ENCODE results near the gene PPHLN1.
"Not testable (repeated sequence)": the region's sequence is repeated elsewhere in the genome, so short reads cannot be mapped to it uniquely, and the experiment has no call there.

Gene PPHLN1

DNA sequence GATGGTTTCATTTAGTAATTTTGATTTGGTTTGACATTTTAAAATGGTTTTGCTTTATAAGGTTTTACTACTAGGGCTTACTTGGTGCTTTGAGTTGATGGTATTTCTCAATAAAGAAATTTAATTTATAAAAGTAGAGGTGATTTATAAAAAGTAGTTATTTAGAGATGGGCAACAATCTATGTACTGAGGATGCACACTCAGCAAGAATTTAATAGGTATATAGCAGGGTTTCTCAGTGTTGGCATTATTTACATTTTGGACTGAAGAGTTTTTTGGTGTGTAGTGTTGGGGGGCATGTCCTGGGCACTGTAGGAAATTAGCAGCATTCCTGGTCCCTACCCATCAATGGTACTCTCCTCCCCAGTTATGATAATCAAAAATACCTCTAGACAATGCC, 47.7 kb downstream of the PPHLN1 start:
- no peak for DNase-seq

DNA sequence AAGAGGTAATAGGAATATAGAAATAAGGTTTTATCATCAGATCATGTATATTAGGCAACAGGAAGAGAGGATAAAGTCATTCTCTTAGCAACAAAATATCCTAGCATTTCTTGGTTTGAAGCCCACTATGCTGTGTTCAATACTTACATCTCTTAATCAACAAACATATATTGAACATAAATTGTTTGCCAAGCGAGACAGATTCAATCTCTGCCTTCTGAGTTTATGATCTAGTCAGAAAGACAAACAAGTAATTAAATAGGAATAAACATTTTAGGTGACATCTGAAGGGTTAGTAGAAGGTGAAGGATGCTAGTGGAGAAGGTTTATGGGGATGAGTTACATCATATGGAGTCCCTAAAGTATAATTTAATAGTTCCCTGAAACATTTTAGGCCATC, 54.8 kb downstream of the PPHLN1 start:
- DNase-seq: no peak

DNA sequence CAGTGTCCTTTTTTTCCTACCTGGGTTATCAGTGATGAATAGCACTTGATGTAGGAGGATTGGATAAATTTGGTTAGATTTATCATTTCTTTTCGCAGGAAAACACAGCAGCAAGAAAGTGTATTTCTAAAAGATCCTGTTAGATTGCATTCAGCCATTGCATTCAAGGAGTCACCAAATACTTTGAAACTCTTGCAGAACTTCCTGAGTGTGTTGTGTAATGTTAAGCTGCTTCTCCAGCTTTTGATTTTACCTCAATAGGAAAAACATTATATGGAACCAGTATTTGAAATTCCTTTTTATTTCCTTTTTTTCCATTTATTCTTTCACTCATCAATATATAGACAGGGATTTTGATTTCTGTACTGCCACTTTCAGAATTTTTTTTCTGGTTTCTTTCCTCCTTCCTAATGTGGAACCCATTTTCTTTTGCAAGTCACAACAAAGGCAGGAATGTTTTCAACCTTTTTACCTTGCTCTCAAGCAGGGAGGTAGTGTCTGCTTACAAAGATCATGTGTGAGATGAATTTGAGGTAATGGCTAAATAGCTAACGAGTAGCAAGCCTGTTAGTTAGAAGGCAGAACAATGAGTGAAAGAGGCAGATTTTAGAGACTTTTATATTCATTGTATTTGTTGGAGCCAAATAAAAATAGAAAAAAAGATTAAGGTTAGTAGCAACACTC, 56.2 kb downstream of the PPHLN1 start:
- DNase-seq: no peak

DNA sequence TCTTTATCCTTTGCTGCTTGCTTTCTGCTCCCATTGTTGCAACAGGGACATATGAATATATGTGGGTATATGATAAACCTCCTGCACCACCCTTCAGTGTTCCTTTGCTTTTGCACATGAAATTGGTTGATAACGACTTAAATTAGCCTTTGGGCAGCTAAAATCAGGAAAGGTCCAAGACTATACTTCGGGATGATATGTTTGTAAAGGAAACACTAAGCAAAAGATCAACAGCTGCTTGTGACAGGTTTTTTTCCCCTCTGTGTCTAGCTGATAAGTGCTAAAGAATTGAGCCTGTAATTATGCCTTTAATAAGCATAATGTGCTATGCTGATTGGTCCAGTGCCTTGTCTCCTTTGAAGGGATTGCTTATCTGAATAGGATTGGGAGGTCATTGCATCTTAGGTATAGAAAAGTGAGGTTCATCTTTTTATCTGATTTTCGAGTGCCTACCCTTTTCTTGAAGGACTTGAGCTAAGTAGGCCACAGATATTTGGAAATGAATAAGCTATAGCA, 59.4 kb downstream of the PPHLN1 start:
- no peak for DNase-seq

DNA sequence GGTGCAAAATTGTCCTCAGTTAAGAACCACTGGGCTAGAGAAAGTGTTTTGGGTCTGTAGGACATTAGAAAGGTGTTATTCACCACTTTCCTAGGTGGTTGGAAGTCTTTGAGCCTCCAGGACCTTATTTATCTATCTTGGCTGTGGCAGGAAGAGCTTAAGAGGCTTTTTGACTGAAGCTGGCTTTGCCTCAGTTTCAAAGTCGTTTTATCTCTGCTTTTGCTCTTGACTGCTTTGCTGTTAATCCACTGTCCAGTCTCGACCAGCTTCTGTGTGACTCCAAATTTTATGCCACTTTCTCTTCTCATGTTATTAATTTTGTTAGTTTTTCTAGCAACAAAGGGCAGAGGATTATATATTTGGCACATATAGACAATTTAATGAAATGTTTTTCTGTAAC, 60.3 kb downstream of the PPHLN1 start:
- no peak for DNase-seq

DNA sequence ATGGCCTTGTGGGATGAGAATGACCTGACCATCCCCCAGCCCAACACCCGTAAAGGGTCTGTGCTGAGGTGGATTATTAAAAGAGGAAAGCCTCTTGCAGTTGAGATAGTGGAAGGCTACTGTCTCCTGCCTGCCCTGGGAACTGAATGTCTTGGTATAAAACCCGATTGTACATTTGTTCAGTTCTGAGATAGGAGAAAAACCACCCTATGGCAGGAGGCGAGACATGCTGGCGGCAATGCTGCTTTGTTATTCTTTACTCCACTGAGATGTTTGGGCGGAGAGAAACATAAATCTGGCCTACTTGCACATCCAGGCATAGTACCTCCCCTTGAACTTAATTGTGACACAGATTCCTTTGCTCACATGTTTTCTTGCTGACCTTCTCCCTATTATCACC, 62.1 kb downstream of the PPHLN1 start:
- DNase-seq: not testable (repeated sequence)

DNA sequence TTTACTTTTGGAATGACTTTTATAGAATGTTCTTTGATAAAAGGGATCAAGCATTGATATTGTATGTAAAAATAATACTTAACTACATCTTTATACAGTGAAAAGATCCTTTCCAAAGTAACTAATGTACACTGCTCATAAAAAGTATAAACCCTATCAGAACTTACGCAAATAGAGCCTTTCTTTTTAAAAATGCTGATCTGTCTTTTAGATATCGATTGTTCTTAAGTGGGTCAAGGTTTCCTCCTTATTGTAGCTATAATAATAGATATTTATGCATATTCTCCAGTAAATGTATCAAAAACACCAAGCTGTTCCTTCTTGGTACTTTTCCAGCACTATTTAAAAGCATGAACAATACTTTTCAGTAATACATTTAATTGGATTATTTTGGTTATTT, 68.5 kb downstream of the PPHLN1 start:
- no peak for DNase-seq

DNA sequence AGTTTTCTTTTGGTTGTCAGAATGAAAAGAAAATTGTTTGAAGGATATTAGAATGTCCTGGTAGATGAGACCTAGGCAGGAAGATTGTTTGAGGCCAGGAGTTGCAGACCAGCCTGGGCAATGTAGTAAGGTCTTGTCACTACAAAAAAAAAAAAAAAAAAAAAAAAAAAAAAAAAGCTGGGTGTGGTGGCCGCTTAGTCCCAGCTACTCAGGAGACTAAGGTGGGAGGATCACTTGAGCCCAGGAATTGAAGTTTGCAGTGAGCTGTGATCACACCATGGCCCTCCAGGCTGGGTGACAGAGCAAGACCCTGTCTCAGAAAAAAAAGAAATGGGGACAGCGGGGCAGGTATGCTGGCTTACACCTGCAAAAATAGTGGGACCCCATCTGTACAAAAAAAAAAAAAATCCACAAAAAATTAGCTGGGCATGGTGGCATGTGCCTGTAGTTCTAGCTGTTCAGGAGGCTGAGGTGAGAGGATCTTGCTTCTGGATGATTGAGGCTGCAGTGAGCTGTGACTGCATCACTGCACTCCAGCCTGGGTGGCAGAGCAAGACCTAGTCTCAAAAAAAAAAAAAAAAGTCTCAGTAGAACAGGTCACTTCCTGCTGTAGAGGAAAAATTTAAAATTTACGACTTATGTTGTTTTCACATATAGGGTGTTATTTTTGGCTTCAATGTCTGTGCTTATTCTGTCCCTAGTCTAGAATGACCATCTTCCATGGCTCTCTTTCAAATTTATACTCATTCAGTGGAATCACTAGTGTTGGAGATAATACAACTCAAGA, 70.7 kb downstream of the PPHLN1 start:
- DNase-seq: no peak

DNA sequence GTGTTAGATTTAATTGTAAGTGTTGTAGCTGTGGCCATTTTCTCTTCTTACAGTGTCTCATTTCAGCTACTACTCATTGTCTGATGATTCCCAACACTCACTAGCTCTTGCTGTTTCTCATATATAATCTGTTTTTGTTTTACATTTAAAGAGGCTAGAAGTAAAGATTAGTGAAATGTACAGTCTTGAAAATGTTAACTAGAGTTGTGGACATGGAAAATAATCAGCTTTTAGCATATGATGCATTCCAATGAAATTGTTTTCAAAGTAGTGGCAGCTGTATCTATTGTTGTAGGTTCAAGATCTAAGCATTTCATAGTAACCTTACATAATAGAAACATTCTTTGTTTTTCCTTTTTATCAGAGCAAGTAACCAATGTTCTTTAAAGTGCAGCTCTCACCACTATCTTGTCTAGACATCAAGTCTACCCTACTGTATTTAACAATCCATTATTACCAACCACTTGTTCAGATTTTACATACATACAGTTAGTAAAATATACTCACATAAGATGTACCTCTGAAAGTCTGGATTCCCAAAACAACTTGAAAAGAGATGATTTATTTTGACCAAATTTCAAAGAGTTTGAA, 76.9 kb downstream of the PPHLN1 start:
- no peak for DNase-seq

DNA sequence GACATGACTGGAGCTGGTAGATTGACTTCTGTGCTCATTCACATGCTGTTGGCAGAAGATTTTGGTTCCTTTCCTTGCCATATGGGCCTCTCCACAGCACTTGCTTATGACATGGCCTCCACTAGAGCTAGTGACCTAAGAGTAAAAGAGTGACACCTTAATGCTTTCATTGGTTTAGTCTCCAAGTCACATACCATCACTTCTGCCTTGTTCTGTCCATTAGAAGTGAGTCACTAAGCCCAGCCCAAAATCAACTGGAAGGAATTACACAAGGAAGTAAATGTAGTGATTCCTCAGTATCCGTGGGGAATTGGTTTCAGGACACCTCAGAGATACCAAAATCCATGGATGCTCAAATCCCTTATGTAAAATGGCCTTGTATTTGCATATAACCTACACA, 81.3 kb downstream of the PPHLN1 start:
- no peak for DNase-seq

DNA sequence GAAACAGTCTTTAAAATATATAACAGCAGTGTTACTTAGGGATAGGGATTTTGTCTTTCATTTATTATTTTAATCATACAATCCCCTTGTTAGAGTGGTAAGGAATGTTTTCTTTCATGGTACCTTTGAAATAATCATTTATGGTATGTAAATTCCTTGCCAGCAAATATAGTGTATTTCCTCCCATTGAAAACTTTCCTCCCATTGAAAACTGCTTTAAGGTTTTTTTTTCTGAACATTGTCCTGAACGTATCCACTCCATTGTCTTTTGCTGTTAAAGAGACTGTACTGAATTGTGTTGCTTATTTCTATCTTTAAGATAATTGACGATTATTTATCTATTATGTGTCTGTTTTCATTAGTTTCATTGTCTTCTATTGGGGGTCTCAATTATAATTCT, 83.5 kb downstream of the PPHLN1 start:
- no peak for DNase-seq

DNA sequence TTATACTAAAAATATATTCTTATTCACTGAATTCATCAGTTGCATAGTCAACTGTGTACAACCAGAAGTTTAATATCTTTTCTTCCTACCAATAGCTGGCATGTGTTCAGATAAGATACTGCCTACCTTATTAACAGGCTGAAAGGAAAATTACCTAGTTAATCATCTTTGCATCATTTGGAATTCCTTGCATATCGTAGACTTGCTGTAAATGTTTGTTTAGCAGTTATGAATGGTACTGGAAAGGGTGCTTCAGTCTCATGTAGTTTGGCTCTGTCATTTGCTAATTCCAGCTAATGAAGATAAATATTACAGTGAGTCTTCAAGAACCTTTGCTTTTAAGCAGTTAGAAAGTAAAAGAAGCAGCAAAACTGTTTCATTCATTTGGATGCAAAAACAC, 84.4 kb downstream of the PPHLN1 start:
- DNase-seq: no peak

DNA sequence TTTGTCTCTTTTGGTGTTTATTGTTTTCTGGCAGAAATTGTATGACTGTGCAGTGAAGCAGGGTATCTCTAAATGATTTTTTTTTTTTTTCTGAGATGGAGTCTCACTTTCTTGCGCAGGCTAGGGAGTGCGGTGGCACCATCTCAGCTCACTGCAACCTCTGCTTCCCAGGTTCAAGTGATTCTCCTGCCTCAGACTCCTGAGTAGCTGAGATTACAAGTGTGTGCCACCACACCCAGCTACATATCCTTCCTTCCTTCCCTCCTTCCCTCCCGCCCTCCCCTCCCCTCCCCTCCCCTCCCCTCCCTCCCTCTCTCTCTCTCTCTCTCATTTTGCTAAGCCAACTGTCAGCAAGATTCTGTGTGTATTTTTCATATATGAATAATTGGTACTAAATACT, 94.4 kb downstream of the PPHLN1 start:
- no peak for DNase-seq

DNA sequence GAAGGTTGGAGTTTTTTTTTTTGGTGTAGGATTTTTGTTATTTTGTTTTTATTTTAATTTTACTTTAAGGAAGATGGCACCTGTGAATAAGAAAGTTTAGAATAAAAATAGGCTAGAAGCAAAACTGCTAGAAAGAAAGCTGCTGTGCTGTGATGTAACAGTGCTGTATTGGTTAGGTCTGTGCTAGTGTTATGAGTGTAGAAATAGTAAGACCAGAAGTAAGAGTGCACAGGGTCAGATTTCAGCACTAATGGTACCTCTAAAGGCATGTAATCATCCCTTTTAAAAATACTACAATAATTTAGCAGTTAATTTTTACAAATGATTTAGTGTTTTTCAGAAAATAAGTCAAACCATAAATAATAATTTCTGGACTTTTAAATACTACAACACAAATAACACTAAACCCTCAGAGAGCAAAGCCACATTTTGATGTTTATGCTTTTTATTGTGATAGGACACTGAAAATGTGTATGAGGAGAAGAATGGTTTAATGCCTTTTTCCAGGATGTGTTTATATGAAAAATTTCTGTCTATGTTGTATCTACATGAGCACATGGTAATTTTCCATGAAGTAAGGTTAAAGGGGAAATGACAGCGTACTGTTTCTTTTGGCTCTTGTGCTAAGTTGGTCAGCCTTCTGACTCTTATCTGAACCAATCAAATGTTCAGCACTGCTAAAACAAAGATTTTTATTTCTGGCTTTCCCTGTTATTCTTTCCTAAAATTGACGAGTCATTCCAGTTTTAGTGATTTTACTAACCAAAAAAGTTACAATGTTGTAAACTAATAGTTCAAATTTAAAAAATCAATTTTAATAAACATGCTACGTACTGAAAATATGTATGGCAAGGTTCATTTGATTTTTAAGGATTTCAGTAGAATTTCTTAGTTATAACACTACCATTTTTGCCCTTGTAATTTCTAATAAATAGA, 96.1 kb downstream of the PPHLN1 start:
- DNase-seq: no peak

DNA sequence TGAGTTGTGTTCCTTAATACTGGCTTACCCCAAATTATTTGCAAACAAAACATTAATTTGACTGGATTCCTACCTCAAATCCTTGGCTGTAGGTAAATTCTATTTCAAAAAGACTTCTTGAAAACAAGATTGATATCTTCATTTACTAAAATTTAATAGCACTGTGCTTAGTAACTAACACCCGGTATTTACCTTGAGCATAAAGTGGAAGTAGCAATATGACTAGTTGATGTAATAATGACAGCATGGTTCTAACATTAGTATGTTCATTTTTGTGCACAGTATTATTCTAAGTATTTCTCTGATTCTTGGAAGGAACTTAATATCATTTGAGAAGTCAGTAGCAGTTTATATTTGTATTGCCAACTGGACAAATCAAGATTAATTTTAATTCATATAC, 96.8 kb downstream of the PPHLN1 start:
- DNase-seq: no peak

DNA sequence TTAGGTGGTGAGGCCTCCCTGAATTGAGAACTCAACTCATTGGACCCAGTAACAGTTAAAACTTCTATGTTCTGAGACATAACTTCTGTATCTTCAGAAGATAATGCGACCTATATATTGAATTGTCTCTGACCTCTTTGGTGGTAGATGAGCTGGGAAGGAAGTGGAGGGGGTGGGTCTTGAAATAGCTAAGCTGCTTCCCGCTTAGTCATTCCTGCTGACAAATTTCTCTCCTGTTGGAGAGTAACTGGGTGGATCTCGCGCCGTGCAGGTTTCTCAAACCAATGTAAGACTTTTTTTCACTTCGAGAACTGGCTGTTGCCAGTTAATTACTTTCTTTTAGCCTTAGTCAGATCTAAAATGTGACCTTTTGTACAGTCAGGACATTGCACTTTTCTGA, 100.8 kb downstream of the PPHLN1 start:
- DNase-seq: no peak

DNA sequence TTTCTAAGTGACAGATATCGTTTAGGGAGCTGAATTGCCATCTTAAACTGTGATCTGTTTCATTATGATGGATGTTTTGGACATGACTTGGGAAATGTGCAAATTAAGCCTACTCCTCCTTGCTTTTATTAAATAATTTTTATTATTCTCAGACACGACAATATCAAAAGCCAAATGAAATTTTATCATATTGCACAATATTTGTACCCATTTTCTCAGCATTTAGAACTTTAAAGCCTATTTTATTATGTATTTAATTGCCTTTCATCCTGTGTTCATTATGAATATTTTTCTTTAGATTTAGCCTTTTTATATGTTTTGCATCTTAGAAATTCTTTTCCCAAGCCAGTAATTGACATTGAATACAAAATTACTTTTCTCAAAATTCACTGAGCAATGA, 102.9 kb downstream of the PPHLN1 start:
- DNase-seq: no peak

DNA sequence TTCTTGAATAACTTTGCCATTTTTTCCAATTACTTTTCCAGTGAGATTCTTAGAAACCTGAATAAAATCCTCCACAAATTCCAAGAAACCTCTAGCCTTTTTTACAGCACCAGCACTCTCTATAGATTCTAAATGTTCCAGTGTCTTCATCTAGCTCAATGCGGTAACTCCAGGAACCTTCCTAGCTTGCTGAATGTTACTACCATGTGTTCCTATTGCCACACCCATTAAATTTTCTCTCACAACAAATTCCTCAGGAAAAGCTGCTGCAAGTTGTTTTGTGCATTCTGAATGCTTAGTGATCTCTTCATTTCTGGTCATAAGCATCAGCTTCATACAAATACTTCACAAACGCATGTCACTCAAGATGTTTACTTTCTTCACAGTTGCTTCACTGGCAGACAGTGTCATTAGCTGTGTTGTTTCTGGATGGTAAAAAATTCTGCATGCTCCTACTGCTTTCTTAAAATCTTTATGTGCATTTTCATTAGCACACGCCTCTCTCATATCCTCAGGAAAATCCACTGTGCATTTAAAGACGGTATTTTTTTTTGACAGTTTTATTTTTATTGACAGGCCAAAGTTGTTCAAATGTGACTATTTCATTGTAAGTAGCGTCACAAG, 106.7 kb downstream of the PPHLN1 start:
- DNase-seq: no peak

DNA sequence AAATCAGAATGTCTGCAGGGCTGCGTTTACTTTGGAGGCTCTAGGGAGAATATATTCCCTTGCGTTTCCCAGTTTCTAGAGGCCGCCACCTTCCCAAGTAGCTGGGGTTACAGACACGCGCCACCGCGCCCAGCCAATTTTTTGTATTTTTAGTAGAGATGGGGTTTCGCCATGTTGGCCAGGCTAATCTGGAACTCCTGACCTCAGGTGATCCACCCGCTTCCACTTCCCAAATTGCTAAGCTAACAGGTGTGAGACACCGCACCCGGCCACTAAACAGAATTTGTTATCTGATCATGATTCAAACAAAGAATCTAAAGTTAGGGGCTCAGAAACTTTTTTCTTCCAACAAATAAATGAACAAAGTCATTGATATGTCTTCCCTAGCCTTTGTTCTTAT, 114.6 kb downstream of the PPHLN1 start:
- DNase-seq: no peak

DNA sequence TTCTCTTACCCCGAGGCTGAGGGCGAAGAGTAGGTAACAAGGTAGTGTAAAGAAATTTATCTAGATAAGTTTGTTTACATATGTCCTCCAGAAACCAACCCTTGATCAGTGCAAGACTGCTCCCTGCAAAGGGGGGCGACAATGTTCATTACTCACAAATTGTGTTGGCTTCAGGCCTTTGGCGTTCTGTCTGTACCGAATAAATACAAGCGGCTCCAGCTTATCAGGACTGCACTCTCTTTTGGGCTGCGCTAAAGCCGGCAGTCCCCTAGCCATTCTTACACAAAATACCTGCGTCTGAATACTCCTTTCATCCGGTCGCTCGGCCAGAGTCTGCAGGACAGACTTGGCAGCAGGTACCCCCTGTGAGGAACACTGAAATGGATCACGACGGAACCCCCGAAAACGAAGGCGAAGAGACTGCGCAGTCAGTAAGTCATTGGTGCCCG, 116.4 kb downstream of the PPHLN1 start:
- no peak for DNase-seq

DNA sequence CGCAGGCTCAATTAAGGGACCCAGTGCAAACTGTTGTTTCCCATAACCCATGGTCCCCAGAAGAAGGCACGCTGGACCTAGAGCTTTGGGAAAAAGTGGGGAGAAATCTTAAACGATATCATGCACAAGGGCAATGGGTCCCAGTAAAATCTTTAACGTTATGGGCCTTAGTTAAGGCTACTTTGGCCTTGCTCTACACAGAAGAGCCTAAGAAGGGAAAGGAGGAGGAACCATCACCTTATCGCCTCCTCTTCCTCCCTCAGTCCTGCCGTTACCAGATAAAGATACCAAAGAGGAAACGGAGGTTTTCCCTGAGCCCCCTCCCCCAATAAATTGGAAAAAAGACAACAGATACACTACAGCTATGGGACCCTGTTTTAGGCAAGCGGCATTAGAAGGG, 116.9 kb downstream of the PPHLN1 start:
- DNase-seq: no peak

DNA sequence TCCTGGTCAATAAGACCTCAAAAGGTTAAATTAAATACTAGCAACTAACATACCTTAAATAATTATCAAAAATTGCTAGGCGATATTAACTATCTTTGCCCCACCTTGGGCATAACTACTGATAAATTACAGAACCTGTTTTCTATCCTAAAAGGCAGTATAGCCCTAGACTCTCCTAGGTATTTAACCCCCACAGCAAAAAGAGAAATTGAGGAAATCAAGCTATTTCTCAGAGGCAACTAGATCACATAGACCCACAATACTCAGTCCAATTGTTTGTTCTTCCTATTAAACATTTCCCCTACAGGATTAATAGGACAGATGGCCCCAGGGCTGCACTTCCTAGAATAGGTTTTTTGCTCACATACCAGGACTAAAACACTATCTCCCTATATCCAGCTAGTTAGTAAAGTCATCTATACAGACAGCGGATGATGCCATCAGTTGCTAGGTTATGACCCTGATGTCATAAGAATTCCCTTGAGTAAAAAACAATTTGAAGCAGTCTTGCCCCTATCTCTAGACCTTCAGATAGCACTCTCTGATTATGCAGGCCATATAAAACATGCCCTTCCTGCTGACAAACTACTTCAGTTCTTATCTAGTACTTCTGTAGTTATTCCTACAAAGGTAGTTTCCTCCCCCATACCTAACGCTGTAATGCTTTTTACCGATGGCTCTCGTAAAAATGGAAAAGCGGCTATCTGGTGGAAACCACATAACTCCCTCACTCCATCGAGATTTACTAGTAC, 118.4 kb downstream of the PPHLN1 start:
- no peak for DNase-seq
